Measurements from ENCODE around the gene ADH1C. TPM values are rescaled to one million over a fixed set of nuclear protein-coding genes. Genes with fewer than 3 reads are reported as not detected.
"Not testable (repeated sequence)": the region's sequence is repeated elsewhere in the genome, so short reads cannot be mapped to it uniquely, and the experiment has no call there.

ADH1C gene
- total and polyA plus RNA-seq, 3 experiments from 2014 or later = not detected

DNA sequence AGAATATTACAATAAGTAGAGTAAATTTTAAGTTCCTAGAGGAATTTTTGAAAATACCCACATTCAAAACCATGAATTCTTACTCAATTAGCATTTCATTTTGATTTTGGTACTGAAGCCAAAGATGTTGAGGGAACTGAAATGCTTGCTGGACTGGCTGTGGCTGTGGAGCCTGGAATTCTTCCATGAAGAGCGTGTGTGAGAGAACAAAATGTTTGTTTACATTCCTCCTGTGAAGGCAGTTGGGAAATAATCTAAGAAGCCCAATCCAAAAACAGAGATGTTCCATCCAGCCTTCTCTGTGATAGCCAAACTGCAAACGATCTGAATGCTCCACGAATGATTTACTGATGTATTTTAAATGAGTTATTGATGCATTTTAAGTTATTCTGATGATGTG is 27.6 kb downstream of the ADH1C start:
- H3K4me1 ChIP-seq (ENCODE audit: insufficient read depth, low read length) = no peaks in the 10 kb centered on the region
- Mint-ChIP-seq H3K27me3 (peaks cover 0 to 15% of the 10 kb centered on the region in 2 donors), H3K27ac (no peak overlapping the region), H3K4me1 (no peaks in the 10 kb centered on the region), H3K4me3 (no peak overlapping the region), H3K36me3 (no peaks in the 10 kb centered on the region), H3K9me3 (peaks cover 0 to 2% (median 0%) of the 10 kb centered on the region in 5 donors)
- H3K9me3 ChIP-seq (ENCODE audit: low read length) = no peaks in the 10 kb centered on the region
- ChIA-PET POLR2A (no interaction called here), CTCF (no interaction called here)
- no peak for DNase-seq
- H3K36me3 ChIP-seq (ENCODE audit: insufficient read depth, low read length) = no peaks in the 10 kb centered on the region
- no peaks in the 10 kb centered on the region for H3K27me3 ChIP-seq (ENCODE audit: insufficient read depth, low read length, poor library complexity, severe bottlenecking)
- H3K4me3 ChIP-seq (ENCODE audit: low read length) = no peak overlapping the region
- no peak overlapping the region for H3K27ac ChIP-seq (ENCODE audit: low read depth, low read length)

DNA sequence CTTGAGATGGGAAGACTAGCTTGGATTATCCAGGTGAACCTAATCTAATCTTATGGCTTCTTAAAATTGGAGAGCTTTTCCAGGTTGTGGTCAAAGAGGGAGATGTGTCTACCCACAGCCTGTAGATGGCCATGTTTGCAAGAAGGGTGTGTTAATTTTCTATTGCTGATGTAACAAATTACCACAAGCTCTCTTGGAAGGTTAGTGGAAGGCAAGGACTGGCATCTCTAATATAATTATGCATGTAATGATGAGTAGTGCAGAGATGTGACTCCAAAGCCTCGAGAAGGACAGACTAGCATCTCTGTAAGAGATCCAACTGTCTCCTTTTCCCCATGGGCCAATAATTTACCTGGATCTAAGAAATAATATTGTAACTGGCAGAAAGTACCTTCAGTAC is 28.2 kb downstream of the ADH1C start:
- CTCF ChIA-PET = no interaction called here

DNA sequence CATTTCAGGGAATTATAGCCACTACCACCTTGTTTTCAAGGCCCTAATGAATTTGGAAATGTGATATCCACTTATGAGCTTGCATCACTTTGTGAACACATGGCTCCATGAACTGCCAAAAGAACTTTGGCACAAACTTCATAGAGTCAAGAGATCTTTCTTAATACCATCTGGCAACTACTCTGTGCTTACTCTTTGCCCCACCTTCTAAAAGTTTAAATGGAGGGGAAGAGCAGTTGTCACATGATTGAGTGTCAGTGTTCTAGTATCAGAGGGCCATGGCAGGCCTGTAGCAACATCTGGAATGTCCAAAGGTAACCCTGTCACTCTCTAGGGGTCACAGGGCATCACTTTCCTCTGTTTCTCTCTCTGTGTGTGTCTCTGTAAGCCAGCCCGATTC is 28.8 kb downstream of the ADH1C start:
- Mint-ChIP-seq H3K4me1 (no peaks in the 10 kb centered on the region), H3K36me3 (no peaks in the 10 kb centered on the region), H3K27ac (no peak overlapping the region), H3K27me3 (peaks cover 0 to 21% of the 10 kb centered on the region in 2 donors), H3K4me3 (no peak overlapping the region), H3K9me3 (peaks cover 0 to 2% (median 0%) of the 10 kb centered on the region in 5 donors)
- Histone ChIP-seq H3K9me3 (ENCODE audit: low read length) (no peaks in the 10 kb centered on the region), H3K27ac (ENCODE audit: low read depth, low read length) (no peak overlapping the region), H3K4me3 (ENCODE audit: low read length) (no peak overlapping the region), H3K4me1 (ENCODE audit: insufficient read depth, low read length) (no peaks in the 10 kb centered on the region), H3K36me3 (ENCODE audit: insufficient read depth, low read length) (no peaks in the 10 kb centered on the region), H3K27me3 (ENCODE audit: insufficient read depth, low read length, poor library complexity, severe bottlenecking) (no peaks in the 10 kb centered on the region)
- DNase-seq = no peak
- POLR2A ChIA-PET = no interaction called here
- CTCF ChIA-PET = no interaction called here

More for the DNA sequence above, 28.2 kb downstream of the ADH1C start:
- Mint-ChIP-seq H3K4me1 (no peaks in the 10 kb centered on the region), H3K4me3 (no peak overlapping the region), H3K27ac (no peak overlapping the region), H3K36me3 (no peaks in the 10 kb centered on the region), H3K9me3 (peaks cover 0 to 2% (median 0%) of the 10 kb centered on the region in 5 donors), H3K27me3 (peaks cover 0 to 16% of the 10 kb centered on the region in 2 donors)
- Histone ChIP-seq H3K4me3 (ENCODE audit: low read length) (no peak overlapping the region), H3K27ac (ENCODE audit: low read depth, low read length) (no peak overlapping the region), H3K27me3 (ENCODE audit: insufficient read depth, low read length, poor library complexity, severe bottlenecking) (no peaks in the 10 kb centered on the region), H3K4me1 (ENCODE audit: insufficient read depth, low read length) (no peaks in the 10 kb centered on the region), H3K9me3 (ENCODE audit: low read length) (no peaks in the 10 kb centered on the region), H3K36me3 (ENCODE audit: insufficient read depth, low read length) (no peaks in the 10 kb centered on the region)
- POLR2A ChIA-PET = no interaction called here
- no peak for DNase-seq

DNA sequence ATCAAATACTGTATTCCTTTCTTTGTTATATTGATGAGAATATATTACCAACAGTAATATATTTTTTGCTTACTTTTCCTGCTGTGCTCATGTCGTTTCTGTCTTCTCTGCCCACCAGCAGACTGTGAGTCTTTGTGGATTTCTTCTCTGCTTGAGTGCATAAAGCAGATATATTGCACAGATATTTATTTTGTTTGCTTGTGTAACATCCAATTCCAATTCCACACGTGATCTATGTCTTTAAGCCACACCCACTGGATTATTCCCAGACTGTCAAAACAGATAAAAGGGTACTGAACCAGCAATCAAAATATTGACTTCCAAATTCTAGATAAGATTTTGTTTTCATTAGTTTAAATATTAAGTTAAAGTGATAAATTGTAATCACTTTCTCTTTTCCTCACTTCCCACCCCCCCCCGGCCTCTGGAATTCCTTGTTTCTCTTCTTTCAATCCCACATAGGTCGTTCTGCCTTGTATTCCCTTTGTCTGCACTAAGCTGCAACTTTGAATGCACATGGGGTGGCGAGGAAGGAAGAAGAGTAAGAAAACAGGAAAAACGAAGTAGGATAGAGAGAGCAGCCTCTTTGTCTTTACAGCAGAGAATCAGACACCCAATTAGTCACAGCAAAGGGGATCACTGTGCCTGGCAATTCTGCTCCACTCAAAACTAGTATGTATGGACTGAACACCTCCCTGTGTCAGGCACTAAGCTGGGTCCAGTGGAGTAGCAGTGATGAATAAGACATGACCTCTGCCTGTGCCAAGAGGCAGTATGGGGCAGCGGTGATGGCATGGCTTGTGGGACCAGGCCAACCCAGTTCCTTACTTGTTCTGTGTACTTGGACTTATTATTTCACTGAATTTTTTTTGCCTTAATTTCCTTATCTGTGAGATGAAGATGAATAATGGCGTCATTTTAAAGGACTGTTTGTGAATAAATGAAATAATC is 31.0 kb downstream of the ADH1C start, which contains the start of gene ADH1B:
TSS of gene ADH1B (minus strand) at position 161 of the 951 bp plus-strand sequence. CDS start at position 91, 70 bp downstream.
- H3K9me3 Mint-ChIP-seq = no peaks in the 10 kb centered on the region
- POLR2A ChIA-PET = no interaction called here
- no peaks in the 10 kb centered on the region for H3K36me3 Mint-ChIP-seq
- H3K27me3 ChIP-seq (ENCODE audit: insufficient read depth, low read length, poor library complexity, severe bottlenecking) = no peaks in the 10 kb centered on the region
- no peak within 1 kb of the TSS for H3K27ac ChIP-seq (ENCODE audit: low read depth, low read length)
- no peaks in the 10 kb centered on the region for H3K4me1 ChIP-seq (ENCODE audit: insufficient read depth, low read length)
- CTCF ChIA-PET = interaction anchor here (1.6 kb wide), 1 partner anchor 12 kb away, joined by 3 read pairs; no protein-coding TSS in a partner anchor
- H3K4me3 ChIP-seq (ENCODE audit: low read length) = no peak within 1 kb of the TSS
- no peaks in the 10 kb centered on the region for H3K9me3 ChIP-seq (ENCODE audit: low read length)
- H3K27me3 Mint-ChIP-seq = peaks cover 0 to 25% of the 10 kb centered on the region in 2 donors
- H3K4me3 Mint-ChIP-seq = no peak within 1 kb of the TSS
- H3K4me1 Mint-ChIP-seq = no peaks in the 10 kb centered on the region
- H3K36me3 ChIP-seq (ENCODE audit: insufficient read depth, low read length) = no peaks in the 10 kb centered on the region
- DNase-seq = no peak
- peak within 1 kb of the TSS in 1 of 8 donors; percentile 75 for H3K27ac Mint-ChIP-seq

DNA sequence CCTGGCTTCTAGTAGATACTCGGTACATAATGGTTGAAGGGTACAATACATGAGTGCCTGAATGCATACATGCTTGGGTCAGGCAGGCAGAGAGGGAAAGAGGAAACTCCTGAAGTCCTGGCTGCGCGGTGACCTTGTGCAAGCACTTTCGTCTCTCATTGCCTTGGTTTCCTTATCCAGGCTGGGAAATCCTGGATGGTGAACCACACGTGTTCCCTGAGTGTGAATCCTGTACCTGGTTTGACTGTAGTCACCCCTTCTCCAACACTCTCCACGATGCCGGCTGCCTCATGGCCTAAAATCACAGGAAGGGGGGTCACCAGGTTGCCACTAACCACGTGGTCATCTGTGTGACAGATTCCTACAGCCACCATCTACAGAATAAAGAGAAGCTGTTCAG is 34.7 kb downstream of the ADH1C start:
- DNase-seq; CTCF ChIA-PET; H3K4me3 ChIP-seq (ENCODE audit: low read length); H3K9me3 ChIP-seq (ENCODE audit: low read length); H3K36me3 Mint-ChIP-seq; H3K4me1 ChIP-seq (ENCODE audit: insufficient read depth, low read length); H3K27me3 ChIP-seq (ENCODE audit: insufficient read depth, low read length, poor library complexity, severe bottlenecking); H3K27ac ChIP-seq (ENCODE audit: low read depth, low read length); H3K4me3 Mint-ChIP-seq; H3K27ac Mint-ChIP-seq; H3K9me3 Mint-ChIP-seq; H3K36me3 ChIP-seq (ENCODE audit: insufficient read depth, low read length); POLR2A ChIA-PET; H3K4me1 Mint-ChIP-seq: not testable (repeated sequence)
- H3K27me3 Mint-ChIP-seq = peaks cover 0 to 19% of the 10 kb centered on the region in 2 donors

- no peaks in the 10 kb centered on the region for H3K36me3 ChIP-seq (ENCODE audit: insufficient read depth, low read length)
- Mint-ChIP-seq H3K4me3 (no peak overlapping the region), H3K4me1 (no peaks in the 10 kb centered on the region), H3K36me3 (no peaks in the 10 kb centered on the region), H3K27me3 (peaks cover 0 to 18% of the 10 kb centered on the region in 2 donors), H3K9me3 (no peaks in the 10 kb centered on the region), H3K27ac (no peak overlapping the region)
- no peaks in the 10 kb centered on the region for H3K9me3 ChIP-seq (ENCODE audit: low read length)
- DNase-seq = no peak
- H3K27me3 ChIP-seq (ENCODE audit: insufficient read depth, low read length, poor library complexity, severe bottlenecking) = no peaks in the 10 kb centered on the region
- CTCF ChIA-PET = no interaction called here
- POLR2A ChIA-PET = no interaction called here
- no peak overlapping the region for H3K4me3 ChIP-seq (ENCODE audit: low read length)
- no peaks in the 10 kb centered on the region for H3K4me1 ChIP-seq (ENCODE audit: insufficient read depth, low read length)
- H3K27ac ChIP-seq (ENCODE audit: low read depth, low read length) = no peak overlapping the region
These were observed 35.2 kb downstream of the ADH1C start for GRCh38 chr4:99317354-99317753.

DNA sequence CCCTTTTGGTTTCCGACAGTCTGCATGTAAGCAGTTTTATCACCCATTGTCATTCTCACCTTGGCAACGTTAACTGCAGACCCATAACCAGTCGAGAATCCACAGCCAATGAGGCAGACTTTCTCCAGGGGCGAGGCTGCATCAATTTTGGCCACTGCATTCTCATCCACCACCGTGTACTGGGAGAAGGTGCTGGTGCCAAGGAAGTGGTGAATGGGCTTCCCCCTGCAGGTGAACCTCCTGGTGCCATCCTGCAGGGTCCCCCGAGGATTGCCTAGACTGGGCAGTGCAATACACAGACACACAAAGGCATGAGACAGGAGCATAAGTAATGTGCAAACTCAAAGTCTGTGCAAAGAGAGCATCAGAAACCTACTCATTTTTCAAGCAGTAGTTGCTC is 36.7 kb downstream of the ADH1C start:
- H3K27me3 ChIP-seq (ENCODE audit: insufficient read depth, low read length, poor library complexity, severe bottlenecking) = no peaks in the 10 kb centered on the region
- Mint-ChIP-seq H3K9me3 (no peaks in the 10 kb centered on the region), H3K36me3 (no peaks in the 10 kb centered on the region), H3K27ac (peak overlapping the region in 1 of 8 donors; percentile 50), H3K4me1 (no peaks in the 10 kb centered on the region), H3K27me3 (peaks cover 0 to 14% of the 10 kb centered on the region in 2 donors), H3K4me3 (no peak overlapping the region)
- ChIA-PET POLR2A (no interaction called here), CTCF (no interaction called here)
- H3K4me3 ChIP-seq (ENCODE audit: low read length) = no peak overlapping the region
- H3K36me3 ChIP-seq (ENCODE audit: insufficient read depth, low read length) = no peaks in the 10 kb centered on the region
- H3K9me3 ChIP-seq (ENCODE audit: low read length) = no peaks in the 10 kb centered on the region
- no peak for DNase-seq
- no peaks in the 10 kb centered on the region for H3K4me1 ChIP-seq (ENCODE audit: insufficient read depth, low read length)
- H3K27ac ChIP-seq (ENCODE audit: low read depth, low read length) = no peak overlapping the region

GRCh38 chr4:99314211-99314610 is 38.3 kb downstream of the ADH1C start:
- ChIA-PET CTCF (no interaction called here), POLR2A (no interaction called here)
- Histone ChIP-seq H3K36me3 (ENCODE audit: insufficient read depth, low read length) (no peaks in the 10 kb centered on the region), H3K4me1 (ENCODE audit: insufficient read depth, low read length) (no peaks in the 10 kb centered on the region), H3K4me3 (ENCODE audit: low read length) (no peak overlapping the region), H3K9me3 (ENCODE audit: low read length) (no peaks in the 10 kb centered on the region), H3K27ac (ENCODE audit: low read depth, low read length) (no peak overlapping the region), H3K27me3 (ENCODE audit: insufficient read depth, low read length, poor library complexity, severe bottlenecking) (no peaks in the 10 kb centered on the region)
- Mint-ChIP-seq H3K27me3 (peaks cover 0 to 8% of the 10 kb centered on the region in 2 donors), H3K9me3 (no peaks in the 10 kb centered on the region), H3K4me3 (no peak overlapping the region), H3K36me3 (no peaks in the 10 kb centered on the region), H3K27ac (no peak overlapping the region), H3K4me1 (no peaks in the 10 kb centered on the region)
- DNase-seq = no peak
